ENCODE data around the gene DIAPH2.

DNA sequence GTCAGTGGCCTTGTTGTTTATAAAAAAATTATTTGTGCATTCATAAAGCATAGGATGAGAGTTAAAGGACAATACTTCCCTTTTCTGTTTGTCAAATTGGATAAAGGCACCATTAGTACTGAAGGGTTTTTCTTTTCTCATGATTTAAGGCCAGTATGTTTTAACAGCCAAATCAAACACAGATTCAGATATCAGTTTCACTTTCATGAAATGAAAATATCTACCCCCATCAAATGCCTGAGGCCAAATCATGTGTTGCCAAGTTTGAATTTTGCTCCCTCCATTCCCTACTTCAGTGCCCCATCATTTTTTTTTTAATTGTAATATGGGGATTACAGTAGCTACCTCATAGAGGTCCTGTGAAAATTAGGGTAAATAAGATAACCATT, 944.9 kb downstream of the DIAPH2 start:
- TF ChIP-seq POLR2A (IDR thresholded peaks at IDR 0.05; ENCODE audit: borderline replicate concordance, extremely low read depth, insufficient read depth, insufficient read length): no peak
- TF ChIP-seq, protein P1, sequence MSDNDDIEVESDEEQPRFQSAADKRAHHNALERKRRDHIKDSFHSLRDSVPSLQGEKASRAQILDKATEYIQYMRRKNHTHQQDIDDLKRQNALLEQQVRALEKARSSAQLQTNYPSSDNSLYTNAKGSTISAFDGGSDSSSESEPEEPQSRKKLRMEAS (IDR thresholded peaks at IDR 0.05): no peak
- no peak for TF ChIP-seq EZH2 (IDR thresholded peaks at IDR 0.05)
- TF ChIP-seq, protein P2, sequence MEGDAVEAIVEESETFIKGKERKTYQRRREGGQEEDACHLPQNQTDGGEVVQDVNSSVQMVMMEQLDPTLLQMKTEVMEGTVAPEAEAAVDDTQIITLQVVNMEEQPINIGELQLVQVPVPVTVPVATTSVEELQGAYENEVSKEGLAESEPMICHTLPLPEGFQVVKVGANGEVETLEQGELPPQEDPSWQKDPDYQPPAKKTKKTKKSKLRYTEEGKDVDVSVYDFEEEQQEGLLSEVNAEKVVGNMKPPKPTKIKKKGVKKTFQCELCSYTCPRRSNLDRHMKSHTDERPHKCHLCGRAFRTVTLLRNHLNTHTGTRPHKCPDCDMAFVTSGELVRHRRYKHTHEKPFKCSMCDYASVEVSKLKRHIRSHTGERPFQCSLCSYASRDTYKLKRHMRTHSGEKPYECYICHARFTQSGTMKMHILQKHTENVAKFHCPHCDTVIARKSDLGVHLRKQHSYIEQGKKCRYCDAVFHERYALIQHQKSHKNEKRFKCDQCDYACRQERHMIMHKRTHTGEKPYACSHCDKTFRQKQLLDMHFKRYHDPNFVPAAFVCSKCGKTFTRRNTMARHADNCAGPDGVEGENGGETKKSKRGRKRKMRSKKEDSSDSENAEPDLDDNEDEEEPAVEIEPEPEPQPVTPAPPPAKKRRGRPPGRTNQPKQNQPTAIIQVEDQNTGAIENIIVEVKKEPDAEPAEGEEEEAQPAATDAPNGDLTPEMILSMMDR (IDR thresholded peaks at IDR 0.05 in 2 of 3, conservative IDR thresholded peaks at IDR 0.05 in 1 of 3; ENCODE audit: borderline replicate concordance in 1 of 3, insufficient read depth in 1 of 3, low read depth in 2 of 3, low read length in 2 of 3): no peak
- TF ChIP-seq, protein P3, sequence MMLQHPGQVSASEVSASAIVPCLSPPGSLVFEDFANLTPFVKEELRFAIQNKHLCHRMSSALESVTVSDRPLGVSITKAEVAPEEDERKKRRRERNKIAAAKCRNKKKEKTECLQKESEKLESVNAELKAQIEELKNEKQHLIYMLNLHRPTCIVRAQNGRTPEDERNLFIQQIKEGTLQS (IDR thresholded peaks at IDR 0.05): no peak
- TF ChIP-seq POLR2AphosphoS5 (IDR thresholded peaks at IDR 0.05; ENCODE audit: low read depth, low read length): no peak
- no peak for TF ChIP-seq EZH2phosphoT487 (IDR thresholded peaks at IDR 0.05; ENCODE audit: borderline replicate concordance)
- TF ChIP-seq, protein P4, sequence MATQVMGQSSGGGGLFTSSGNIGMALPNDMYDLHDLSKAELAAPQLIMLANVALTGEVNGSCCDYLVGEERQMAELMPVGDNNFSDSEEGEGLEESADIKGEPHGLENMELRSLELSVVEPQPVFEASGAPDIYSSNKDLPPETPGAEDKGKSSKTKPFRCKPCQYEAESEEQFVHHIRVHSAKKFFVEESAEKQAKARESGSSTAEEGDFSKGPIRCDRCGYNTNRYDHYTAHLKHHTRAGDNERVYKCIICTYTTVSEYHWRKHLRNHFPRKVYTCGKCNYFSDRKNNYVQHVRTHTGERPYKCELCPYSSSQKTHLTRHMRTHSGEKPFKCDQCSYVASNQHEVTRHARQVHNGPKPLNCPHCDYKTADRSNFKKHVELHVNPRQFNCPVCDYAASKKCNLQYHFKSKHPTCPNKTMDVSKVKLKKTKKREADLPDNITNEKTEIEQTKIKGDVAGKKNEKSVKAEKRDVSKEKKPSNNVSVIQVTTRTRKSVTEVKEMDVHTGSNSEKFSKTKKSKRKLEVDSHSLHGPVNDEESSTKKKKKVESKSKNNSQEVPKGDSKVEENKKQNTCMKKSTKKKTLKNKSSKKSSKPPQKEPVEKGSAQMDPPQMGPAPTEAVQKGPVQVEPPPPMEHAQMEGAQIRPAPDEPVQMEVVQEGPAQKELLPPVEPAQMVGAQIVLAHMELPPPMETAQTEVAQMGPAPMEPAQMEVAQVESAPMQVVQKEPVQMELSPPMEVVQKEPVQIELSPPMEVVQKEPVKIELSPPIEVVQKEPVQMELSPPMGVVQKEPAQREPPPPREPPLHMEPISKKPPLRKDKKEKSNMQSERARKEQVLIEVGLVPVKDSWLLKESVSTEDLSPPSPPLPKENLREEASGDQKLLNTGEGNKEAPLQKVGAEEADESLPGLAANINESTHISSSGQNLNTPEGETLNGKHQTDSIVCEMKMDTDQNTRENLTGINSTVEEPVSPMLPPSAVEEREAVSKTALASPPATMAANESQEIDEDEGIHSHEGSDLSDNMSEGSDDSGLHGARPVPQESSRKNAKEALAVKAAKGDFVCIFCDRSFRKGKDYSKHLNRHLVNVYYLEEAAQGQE (IDR thresholded peaks at IDR 0.05; ENCODE audit: low read depth): no peak
- TF ChIP-seq RAD21 (IDR thresholded peaks at IDR 0.05; ENCODE audit: low read depth): no peak
- TF ChIP-seq TCF7L2 (IDR thresholded peaks at IDR 0.05; ENCODE audit: borderline replicate concordance, extremely low read depth, insufficient read depth, insufficient read length): no peak
- TF ChIP-seq SIN3A (IDR thresholded peaks at IDR 0.05; ENCODE audit: low read depth): no peak
- no peak for TF ChIP-seq JUND (IDR thresholded peaks at IDR 0.05)
- TF ChIP-seq CBX3 (IDR thresholded peaks at IDR 0.05; ENCODE audit: low read depth): no peak
- no peak for TF ChIP-seq CEBPB (IDR thresholded peaks at IDR 0.05; ENCODE audit: low read depth)

Measured in HCT116 (cell line).